Chondrocyte (in vitro differentiated cells): Measurements from ENCODE around the gene ATP2B2. TPM values are rescaled to one million over a fixed set of nuclear protein-coding genes. Genes with fewer than 3 reads are reported as not detected.
A peak's percentile ranks its signal among the peaks of the same experiment; 100 is the strongest.

Experiments
- DNase-seq: peaks from one replicate; pipeline ENCODE4 v3.0.0; 2021; ENCODE audit warnings: mixed read lengths, low spot score
- H3K27ac Mint-ChIP-seq: one replicate; pipeline ENCODE4 v1.8.0; 2021; ENCODE audit warnings: mild to moderate bottlenecking, moderate library complexity, mixed read lengths; ENCODE audit not compliant: unreplicated experiment
- H3K27me3 Mint-ChIP-seq: 2 replicates; pipeline ENCODE4 v1.8.0; 2021; ENCODE audit warnings: low read depth, mixed read lengths
- H3K36me3 Mint-ChIP-seq: 2 replicates; pipeline ENCODE4 v1.8.0; 2021; ENCODE audit warnings: low read depth, mixed read lengths
- H3K4me1 Mint-ChIP-seq: 2 replicates; pipeline ENCODE4 v1.8.0; 2021; ENCODE audit warnings: low read depth, mild to moderate bottlenecking, mixed read lengths
- H3K4me3 Mint-ChIP-seq: one replicate; pipeline ENCODE4 v1.8.0; 2021; ENCODE audit warnings: mild to moderate bottlenecking, moderate library complexity, mixed read lengths; ENCODE audit not compliant: unreplicated experiment
- H3K9me3 Mint-ChIP-seq: 2 replicates; pipeline ENCODE4 v1.8.0; 2021; ENCODE audit warnings: low read depth, mixed read lengths
- total RNA-seq: library from RNA; stranded (reverse); gene quantifications from 3 replicates; pipeline ENCODE4 v1.2.1, GENCODE V29; 2021
- TF ChIP-seq, protein P1 (sequence below): fragments of 200-600 bp; sonication (generic); IDR thresholded peaks from 2 replicates; pipeline ENCODE4 v1.5.0; 2021; ENCODE audit warnings: antibody characterized with exemption, mild to moderate bottlenecking, moderate library complexity

ATP2B2 gene
- total RNA-seq, 1 donor from 2014 or later = 0.25 TPM

DNA sequence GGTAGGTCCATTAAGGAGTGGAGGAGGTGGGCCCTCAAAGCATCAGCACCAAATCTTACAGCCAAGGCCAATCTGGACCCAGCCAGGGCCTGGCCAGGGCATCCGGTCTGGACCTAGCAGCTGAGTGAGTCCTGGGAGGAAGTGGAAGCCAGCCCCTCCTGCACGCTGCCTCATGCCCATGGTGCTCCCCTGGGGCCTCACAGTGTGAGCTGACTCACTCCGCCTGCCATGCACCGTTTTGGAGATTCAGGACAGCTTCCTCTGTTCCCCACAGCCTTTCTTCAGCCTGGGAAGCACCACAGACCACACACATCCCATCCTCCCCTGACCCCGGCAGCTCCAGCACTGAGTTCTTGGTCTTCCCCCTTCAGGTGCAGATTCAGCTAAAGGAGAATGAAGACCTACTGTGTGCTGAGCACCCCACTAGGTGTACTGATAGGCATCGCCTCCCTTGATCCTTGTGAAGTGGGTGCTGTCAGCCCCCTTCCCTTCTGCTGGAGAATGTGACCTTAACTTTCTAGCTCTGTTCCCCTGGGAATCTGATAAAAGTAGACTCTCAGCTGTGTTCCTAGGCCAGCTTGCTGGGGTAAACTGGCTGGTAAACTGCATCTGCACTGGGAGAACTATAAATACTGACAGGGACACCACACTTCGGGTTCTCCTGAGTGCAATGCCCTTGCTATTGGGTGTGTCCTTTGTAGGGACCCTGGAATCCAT, 147.6 kb downstream of the ATP2B2 start:
- H3K9me3 Mint-ChIP-seq = peaks cover 6% of the 10 kb centered on the region
- TF ChIP-seq, protein P1, sequence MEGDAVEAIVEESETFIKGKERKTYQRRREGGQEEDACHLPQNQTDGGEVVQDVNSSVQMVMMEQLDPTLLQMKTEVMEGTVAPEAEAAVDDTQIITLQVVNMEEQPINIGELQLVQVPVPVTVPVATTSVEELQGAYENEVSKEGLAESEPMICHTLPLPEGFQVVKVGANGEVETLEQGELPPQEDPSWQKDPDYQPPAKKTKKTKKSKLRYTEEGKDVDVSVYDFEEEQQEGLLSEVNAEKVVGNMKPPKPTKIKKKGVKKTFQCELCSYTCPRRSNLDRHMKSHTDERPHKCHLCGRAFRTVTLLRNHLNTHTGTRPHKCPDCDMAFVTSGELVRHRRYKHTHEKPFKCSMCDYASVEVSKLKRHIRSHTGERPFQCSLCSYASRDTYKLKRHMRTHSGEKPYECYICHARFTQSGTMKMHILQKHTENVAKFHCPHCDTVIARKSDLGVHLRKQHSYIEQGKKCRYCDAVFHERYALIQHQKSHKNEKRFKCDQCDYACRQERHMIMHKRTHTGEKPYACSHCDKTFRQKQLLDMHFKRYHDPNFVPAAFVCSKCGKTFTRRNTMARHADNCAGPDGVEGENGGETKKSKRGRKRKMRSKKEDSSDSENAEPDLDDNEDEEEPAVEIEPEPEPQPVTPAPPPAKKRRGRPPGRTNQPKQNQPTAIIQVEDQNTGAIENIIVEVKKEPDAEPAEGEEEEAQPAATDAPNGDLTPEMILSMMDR = no peak
- peak overlapping the region; percentile 85 for H3K27ac Mint-ChIP-seq
- no peak overlapping the region for H3K4me3 Mint-ChIP-seq
- peaks cover 12% of the 10 kb centered on the region for H3K27me3 Mint-ChIP-seq
- H3K4me1 Mint-ChIP-seq = peaks cover 33% of the 10 kb centered on the region
- peak; percentile 94 for DNase-seq
- peaks cover 2% of the 10 kb centered on the region for H3K36me3 Mint-ChIP-seq

DNA sequence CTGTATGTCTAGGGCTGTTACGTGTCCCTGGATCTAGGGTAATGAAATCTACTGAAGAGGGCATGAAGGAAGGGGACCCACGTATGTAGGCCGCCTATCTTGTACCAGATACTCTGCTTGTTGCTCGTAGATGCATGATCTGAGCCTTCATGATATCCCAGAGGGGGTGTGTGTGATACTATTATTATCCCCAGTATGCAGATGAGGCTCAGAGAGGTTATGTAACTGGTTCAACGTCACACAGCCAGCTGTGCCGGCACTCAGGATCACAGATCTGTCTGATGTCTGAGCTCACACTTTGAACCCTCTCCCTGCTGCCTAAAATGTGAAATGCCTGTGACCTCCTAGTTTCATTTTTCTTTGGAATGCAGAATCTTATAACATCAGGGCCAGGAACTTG, 148.3 kb downstream of the ATP2B2 start:
- H3K27ac Mint-ChIP-seq = peak overlapping the region; percentile 75
- H3K4me1 Mint-ChIP-seq = peaks cover 40% of the 10 kb centered on the region
- peaks cover 2% of the 10 kb centered on the region for H3K36me3 Mint-ChIP-seq
- peaks cover 12% of the 10 kb centered on the region for H3K27me3 Mint-ChIP-seq
- DNase-seq = peak; percentile 39
- peaks cover 6% of the 10 kb centered on the region for H3K9me3 Mint-ChIP-seq
- TF ChIP-seq, protein P1 = no peak
- H3K4me3 Mint-ChIP-seq = no peak overlapping the region

DNA sequence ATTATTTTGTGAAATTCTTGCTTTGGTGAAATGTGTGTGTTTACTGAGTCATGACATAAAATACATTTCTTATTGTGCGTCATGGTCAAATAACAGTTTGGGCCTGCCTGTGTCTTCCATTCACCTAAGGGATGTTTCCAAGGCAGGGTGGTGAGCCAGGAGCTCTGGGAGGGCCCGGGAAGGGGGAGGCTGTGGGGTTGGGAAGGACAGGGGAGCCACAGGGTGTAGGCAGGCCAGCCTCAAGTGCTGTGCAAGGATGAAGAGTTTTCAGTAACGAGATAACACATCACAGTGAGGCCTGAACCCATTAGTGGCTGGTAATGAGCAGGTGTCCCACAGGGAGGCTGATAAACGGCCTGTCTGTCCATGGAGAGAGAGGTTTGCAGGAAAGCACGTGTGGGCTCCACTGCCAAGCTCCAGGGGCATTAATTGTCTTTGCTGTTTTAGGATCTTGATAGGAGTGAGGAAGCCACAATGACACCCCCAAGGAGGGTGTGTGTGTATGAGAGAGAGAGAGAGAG, 148.9 kb downstream of the ATP2B2 start:
- TF ChIP-seq, protein P1 = no peak
- peak overlapping the region; percentile 3 for H3K27ac Mint-ChIP-seq
- DNase-seq = peak; percentile 32
- peaks cover 6% of the 10 kb centered on the region for H3K27me3 Mint-ChIP-seq
- peaks cover 2% of the 10 kb centered on the region for H3K36me3 Mint-ChIP-seq
- peaks cover 6% of the 10 kb centered on the region for H3K9me3 Mint-ChIP-seq
- H3K4me1 Mint-ChIP-seq = peaks cover 42% of the 10 kb centered on the region
- no peak overlapping the region for H3K4me3 Mint-ChIP-seq

DNA sequence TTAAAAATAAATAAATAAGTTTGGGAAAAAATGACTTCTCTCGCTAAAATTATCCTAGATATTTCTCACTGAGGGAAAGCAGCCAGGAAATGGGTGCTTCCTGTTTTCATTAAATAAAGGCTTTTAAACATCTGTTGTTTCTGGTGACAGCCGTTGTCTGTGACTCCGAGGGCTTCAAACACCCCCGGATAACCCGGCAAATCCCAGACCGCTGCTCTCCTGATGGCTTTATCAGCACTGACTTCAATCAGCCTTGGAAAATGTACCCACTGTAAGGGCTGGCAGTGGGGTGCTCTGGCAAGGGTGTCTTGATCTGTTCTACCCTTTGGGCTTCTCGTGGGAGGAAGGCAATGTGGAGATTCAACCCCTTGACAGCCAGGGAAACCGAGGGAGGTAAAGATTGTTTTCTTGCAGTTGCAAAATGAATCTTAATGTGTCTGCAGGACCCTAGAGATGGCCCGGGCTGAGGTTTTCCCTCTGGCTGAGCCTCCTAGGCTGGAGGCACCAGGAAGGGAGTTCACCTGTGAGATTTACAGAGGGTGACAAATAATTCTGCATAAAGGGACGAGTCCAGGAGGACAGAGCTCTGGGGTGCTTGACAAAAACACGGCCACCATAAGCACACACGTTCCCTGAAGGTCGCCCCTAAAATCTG, 150.9 kb downstream of the ATP2B2 start:
- H3K27ac Mint-ChIP-seq = no peak overlapping the region
- H3K36me3 Mint-ChIP-seq = no peaks in the 10 kb centered on the region
- DNase-seq = peak; percentile 28
- no peaks in the 10 kb centered on the region for H3K9me3 Mint-ChIP-seq
- H3K27me3 Mint-ChIP-seq = no peaks in the 10 kb centered on the region
- H3K4me1 Mint-ChIP-seq = peaks cover 42% of the 10 kb centered on the region
- TF ChIP-seq, protein P1 = no peak
- no peak overlapping the region for H3K4me3 Mint-ChIP-seq

DNA sequence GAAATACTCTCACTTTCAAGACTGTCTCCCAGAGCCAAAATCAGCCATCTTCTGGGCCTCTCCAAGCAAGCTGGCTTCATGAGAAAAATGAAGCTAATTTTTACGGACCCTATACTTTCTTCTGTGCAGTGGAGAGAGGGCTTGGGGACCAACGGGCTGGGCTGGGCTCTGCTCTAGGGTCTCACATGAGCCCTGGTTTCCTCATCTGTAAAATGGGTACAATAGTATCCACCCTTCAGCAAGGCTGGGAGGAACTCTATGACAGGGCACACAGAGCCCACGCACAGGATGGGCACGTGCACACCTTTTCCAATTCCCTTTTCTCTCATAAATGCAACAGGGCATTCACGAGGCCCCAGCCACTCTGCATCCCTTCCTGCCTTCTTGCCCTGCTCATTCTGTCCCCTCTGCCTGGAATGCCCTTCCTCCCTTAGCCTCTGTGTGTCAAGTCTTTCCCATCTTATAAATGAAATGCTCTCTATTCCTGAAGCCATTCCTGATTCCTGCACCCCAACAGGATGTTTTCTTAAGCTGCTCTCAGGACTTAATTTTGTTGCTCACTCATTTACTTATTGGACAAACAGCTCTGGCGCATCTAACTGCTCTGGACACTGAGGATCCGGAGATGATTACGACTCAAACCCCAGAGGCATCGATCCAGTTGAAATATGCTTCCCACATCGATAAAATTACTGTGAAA, 151.6 kb downstream of the ATP2B2 start:
- TF ChIP-seq, protein P1 = no peak
- H3K27ac Mint-ChIP-seq = peak overlapping the region; percentile 73
- H3K36me3 Mint-ChIP-seq = no peaks in the 10 kb centered on the region
- H3K4me1 Mint-ChIP-seq = peaks cover 42% of the 10 kb centered on the region
- H3K27me3 Mint-ChIP-seq = no peaks in the 10 kb centered on the region
- DNase-seq = no peak
- no peak overlapping the region for H3K4me3 Mint-ChIP-seq
- no peaks in the 10 kb centered on the region for H3K9me3 Mint-ChIP-seq
